Hematopoietic multipotent progenitor cell (in vitro differentiated cells): ENCODE data around the gene TMEM247. TPM values are rescaled to one million over a fixed set of nuclear protein-coding genes. Genes with fewer than 3 reads are reported as not detected.

Source experiments
- DNase-seq, 3 donors: peaks; one replicate each; pipeline ENCODE4 v3.0.0-alpha.2; 2011 to 2015; ENCODE audit warnings: low read depth in 2 of 3, low spot score in 2 of 3
- total RNA-seq: library from RNA; depleted of rRNA; stranded (reverse); fragments of >200 nt; gene quantifications from one replicate; pipeline ENCODE4 v1.2.3, GENCODE V29; 2012

TMEM247 gene
- not detected for total RNA-seq

DNA sequence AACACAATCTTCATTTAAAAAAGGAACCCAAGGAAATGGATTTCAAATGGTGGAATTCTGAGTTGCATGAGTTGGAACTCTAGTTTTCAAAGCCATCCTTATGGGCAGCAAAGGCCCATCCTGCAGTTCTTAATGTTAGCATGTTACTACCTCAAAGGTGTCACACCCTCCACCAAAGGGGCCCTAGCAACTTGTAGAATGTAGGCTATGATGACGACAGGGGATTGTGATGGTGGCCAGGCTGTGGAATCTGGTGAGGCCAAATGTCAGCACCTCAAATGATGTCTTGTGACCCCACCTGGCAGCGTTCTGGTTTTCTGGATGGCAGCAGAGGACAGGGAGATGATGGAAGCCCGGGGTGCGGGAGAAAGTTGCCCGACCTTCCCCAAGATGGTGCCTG is at the start of gene TMEM247:
Gene TMEM247 (plus strand): TSS at position 301 of the 400 bp plus-strand sequence.
- no peak for DNase-seq

DNA sequence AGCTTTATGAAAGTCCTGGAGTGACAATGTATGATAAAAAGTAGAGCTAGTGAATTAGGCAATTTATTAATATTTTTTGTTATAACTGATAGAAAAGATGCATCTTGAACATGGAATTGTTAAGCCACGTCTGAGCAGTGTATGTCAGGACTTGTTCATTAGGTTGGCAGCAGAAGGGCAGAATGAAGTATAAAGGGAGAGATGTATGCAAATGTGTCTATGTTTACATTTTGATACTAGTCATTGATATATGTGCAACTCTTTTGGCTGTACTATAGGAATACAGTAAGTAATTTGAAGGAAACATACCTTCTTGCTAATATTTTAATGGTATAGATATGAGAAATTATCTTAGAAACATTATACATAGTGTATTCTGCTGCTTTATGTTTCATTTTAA is 49.0 kb upstream of the TMEM247 start:
- DNase-seq, result no peak

- no peak for DNase-seq
These were observed 48.4 kb upstream of the TMEM247 start for GRCh38 chr2:46430992-46431391.

DNA sequence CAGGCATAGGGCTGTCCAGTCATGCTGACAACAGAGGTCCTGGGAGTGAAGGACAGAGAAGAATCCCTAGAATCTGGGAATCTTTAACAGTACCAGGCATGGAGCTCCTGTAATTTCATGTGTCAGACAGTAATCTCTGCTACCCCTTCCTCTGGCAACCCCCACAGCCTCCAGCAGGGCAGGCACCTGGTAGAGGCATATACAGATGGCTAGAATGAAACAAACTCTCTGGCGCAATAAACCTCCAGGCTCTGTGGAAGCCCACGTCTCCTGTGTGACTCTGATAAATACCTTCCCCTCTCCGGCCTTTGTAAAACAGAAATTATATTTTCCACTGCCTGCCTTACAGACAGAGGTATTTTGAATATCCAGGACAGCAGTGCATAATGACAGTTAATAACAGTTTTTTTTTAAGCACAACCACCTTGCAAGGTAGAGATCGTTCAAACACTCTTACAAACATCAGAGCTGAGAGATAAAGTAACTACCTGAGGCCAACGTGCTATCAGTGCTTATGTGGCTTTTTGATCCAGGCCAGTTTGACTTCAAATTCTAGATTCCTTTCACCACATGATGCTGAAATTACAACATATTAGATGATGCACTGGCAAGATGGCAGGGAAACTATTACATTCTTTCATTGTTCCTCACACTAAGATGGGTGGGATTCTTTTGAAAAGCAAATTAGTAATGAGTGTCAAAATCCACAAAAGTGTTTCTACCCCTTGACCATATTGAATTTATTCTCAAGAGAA is 47.7 kb upstream of the TMEM247 start:
- DNase-seq, result peak in 1 of 3 donors; percentile 9

DNA sequence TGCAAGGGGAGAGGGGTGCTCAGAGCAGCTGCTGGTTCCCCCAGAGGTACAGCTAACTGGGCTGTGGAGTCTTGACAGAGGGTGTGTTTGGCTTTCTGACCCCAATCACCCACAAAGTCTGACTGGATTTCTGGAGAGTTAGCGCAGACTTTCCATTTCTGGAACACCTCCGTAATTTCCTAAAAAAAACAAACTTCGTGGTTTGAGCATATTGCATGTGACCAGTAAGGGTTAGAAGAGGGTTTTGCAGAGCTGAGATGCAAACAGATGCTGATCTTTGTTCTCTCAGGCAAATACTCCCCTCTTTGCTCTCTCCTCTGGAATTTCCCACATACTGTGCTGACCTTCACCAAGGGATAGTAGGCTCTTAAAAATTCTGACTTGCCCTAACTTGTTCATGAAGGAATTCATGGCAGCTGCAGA is 44.5 kb upstream of the TMEM247 start:
- no peak for DNase-seq

DNA sequence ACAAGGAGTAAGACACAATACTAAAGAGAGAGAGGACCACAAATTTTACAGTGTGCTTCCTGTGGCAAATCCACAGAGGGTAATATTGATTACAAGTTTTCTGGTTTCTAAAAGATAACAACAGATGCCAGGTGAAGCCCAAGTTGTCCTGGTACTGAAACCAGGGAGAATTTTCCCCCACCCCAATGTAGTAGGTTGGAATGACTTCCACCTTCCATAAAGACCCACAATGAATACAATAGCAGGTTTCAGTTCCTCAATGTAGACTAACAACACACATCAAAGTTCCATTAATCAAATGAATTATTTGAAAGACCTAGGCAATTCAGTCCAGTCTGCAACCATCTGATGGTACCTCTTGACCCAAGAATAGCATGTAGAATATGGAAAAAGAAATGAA is 44.0 kb upstream of the TMEM247 start:
- DNase-seq, result no peak

DNA sequence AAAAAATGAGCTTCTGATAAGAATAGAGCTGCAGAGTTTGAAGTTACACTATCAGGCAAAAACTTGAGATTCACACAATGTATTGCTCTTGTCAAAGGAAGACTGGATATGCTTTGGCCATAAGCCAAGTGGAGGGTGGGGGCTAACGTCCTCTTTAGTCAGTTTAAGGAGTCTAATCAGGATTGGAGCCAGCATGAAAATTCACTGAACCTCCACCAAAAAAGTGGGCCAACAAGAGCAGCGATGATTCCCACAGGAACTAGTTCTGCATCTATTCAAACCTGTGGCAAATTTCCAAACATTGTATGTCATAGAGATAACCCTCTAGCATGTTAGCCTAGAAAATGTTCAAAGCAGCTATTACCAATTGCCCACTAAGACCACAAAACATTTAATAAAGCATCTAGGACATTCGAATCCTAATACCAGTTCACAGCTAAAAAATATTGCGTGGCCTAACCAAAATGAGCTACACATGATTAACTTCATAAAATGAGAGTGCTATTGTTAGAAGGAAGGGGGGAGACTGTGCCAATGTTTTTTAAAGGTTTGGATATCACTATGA is 43.5 kb upstream of the TMEM247 start:
- DNase-seq, result no peak

DNA sequence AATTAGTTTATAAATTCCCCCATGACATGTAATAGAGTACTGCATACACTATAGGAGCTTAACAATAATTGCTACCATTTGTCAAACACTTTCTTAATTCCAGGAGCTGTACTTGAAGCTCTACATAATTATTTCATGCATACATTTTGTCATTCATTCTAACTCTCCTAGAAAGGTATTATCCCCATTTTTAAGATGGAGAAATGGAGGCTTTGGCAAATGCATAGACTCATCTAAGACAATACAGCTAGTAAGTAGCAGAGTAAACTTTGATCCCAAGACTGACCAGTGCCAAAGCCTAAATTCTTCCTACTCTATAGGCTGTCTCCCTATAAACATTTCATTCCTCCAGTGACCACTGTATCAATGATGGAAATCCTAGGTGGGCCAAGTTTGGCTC is 42.6 kb upstream of the TMEM247 start:
- no peak for DNase-seq

GRCh38 chr2:46438102-46438501 is 41.3 kb upstream of the TMEM247 start:
- DNase-seq, result no peak

DNA sequence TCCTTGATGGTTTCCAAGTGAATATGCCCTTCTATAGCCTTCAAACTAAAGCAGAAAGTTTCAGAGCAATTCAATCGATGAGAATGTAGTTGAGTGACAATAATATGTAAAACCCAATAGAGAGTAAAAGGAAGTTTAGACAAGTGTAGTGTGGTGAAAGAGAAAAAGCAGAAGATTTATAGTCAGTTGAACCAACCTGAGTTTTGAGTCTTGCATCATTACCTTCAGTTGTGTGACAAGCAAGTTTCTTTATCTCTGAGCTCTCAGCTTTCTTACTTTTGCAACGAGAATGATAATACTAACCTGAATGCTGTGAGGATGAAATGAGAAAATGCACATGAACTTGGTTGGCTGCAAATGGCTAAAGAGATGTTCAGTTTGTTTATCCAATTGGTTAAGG is 40.6 kb upstream of the TMEM247 start:
- DNase-seq, result no peak

- no peak for DNase-seq
These were observed 39.8 kb upstream of the TMEM247 start for GRCh38 chr2:46439582-46439981.

DNA sequence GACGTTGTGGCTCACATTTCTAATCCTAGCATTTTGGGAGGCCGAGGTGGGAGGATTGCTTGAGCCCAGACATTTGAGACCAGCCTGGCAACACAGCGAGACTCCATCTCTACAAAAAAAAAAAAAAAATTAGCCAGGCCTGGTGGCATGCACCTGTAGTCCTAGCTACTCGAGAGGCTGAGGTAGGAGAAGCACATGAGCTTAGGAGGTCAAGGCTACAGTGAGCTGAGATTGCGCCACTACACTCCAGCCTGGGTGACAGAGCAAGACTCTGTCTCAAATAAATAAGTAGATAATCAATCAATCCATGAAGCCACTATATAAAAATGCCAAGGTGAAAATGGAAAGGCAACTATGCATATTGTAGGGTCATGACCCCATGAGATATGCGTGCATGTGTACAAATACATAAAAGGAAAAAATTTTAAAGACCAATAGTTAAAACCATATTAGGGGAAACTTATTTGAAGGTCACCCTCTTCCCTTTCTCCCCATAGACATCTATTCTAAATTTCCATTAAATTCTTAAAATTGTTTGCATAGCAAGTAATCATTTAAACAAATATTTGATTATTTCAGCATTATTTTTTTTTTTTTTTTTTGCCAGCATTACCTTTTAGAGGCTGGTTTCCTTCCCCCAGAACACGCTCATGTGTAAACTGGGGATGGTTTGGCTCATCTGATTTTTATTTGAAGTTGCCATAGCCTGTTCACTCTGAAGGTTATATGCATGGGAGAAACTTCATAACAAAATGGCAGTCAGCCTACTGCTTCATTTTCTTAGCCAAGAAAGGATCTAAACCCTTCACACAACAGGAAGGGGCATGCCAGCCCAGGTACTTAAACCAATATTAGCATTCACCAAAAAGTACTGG is 37.3 kb upstream of the TMEM247 start:
- DNase-seq, result no peak

- DNase-seq, result no peak
These were observed 34.6 kb upstream of the TMEM247 start for GRCh38 chr2:46444732-46445131.

DNA sequence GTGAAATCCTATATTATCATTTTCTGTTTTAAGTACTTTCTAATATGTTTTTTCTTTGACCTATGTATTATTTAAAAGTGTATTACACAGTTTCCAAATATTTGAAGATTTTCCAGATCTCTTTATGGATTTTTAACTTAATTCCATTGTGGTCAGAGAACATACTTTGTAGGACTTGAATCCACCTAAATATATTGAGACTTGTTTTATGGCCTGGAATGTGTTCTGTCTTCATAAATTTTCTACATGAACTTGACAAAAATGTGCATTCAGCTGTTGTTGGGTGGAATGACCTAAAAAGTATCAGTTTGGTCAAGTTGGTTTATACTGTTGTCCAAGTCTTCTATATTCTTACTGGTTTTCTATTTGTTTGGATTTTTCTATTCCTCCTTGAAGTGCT is 33.8 kb upstream of the TMEM247 start:
- DNase-seq, result no peak

DNA sequence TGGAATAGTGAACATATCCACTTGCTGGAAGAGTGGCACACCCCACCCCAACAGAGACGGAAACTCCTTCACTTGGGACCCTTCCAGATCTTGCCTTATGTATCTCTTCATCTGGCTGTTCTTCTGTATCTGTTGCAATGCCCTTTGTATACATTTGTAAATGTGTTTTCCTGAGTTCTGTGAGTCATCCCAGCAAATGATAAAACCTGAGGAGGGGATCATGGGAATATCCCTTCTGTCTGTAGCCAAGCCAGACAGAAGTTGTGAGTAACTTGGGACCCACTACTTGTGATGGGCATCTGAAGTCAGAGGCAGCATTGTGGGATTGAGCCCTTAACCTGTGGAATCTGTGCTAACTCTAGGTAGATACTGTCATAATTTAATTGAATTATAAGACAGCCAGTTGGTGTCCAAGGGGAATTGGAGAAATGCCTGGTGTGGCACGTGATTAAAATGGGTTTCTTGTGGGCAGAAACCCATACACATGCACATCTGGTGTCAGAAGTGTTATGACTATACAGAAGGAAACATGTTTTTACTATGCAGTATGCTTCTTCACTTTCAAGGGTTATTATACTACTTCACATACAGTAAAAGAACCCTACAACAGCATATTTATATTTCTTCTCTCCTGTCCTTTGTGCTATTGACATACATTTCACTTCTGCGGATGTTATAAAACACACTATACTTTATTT is 32.3 kb upstream of the TMEM247 start:
- no peak for DNase-seq

DNA sequence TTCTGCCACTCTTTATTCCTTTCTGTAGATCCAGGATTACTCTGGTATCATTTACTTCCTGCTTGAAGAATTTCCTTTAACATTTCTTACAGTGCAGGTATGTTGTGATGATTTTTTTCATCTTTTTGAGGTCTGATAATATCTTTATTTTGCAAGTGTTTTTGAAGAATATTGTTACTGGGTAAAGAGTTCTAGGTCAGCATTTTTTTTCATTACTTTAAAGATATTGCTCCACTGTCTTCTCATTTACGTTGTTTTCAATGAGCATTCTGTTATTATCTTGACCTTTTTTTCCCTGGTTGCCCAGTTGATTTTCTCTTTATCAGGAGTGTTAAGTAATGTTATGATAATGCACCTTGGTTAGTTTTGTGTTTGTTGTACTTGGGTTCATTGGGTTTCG is 31.7 kb upstream of the TMEM247 start:
- no peak for DNase-seq

DNA sequence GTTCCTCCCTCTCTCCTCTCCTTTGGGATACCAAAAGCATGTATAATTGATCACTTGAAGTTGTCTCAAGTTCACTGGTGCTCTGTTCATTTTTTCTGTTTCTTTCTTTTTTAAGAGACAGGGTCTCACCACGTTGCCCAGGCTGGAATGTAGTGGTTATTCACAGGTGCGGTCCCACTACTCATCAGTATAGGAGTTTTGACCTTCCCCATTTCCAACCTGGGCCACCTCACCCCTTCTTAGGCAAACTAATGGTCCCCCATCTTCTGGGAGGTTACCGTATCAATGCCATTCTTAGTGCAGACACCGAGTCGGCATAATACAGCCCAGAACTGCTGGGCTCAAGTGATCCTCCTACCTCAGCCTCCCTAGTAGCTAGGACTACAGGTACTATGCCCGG is 31.3 kb upstream of the TMEM247 start:
- no peak for DNase-seq

DNA sequence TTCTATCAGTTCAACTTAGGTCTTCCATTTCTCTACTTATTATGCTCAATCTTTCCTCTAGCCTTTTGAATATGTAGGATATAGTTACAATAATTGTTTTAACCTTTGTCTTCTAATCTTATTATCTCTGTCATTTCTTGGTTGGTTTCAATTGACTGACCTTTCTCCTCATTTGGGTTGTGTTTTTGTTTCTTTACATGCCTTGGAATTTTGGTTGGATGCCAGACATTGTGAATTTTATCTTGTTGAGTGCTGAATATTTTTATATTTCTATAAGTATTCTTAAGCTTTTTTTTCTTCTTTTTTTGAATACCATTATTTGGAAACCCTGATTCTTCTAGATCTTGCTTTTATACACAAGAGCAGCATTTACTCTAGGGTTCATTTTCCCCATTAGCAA is 30.7 kb upstream of the TMEM247 start:
- no peak for DNase-seq

DNA sequence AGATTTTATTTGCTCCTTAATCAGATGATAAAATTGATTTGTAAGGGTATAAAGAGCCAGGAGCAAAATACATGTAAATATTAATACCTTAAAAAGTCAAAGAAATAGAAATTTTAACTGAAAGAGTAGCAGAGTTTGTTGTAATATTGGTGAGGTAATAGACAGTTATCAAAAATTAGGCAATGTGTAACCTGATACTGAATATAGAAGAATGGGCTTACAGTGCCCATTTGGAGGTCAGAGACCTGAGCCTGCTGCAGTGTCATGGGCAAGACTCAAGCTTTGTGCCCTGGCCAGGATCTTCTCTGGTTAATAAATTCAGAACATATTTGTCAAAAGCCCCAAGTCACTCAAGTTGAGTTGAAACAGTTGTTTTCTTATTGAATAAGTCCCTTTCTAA is 29.7 kb upstream of the TMEM247 start:
- no peak for DNase-seq

DNA sequence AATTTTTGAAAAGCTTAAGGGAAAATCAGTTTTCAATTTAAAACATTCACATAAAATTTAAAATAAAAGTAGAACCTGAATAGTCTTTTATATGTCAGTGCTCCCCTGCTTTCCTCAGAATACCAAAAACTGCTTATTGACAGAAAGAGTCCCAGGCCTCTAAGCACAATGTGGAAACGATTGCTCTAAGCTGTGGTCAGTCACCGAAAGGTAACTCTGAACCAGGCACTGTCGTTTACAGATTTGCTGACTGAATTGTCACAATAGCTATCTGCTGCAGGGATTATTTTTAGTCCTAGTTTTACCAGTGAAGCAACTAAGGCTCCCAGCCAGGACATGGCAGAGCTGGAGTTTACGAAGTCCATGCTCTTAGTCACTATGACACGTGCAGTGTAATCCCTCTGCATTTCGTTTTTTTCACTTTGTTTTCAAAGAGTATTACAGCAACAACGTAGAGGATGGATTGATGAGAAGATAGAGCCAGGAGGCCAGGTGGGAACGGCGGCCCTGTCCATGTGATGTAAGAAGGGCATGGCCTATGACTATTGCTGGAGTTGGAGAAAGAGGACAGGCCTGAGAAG is 28.1 kb upstream of the TMEM247 start:
- no peak for DNase-seq

- DNase-seq, result no peak
These were observed 22.6 kb upstream of the TMEM247 start for GRCh38 chr2:46456789-46457188.
